Gastrocnemius medialis (tissue), 4 donors: ENCODE data around the gene TMPRSS11B. TPM values are rescaled to one million over a fixed set of nuclear protein-coding genes. Genes with fewer than 3 reads are reported as not detected.

Experiments used
- total RNA-seq, 4 donors: library from RNA; depleted of rRNA; stranded (reverse); fragments of >200 nt; gene quantifications; one replicate each; pipeline versions ENCODE4 v1.1.0 to v1.2.3, GENCODE V29; 2016

Gene TMPRSS11B
- total RNA-seq, 4 donors from 2014 or later, result not detected

Other genes with a start within 250 kb of the TMPRSS11B start
- not detected for gene TMPRSS11F, start 115.8 kb downstream of the TMPRSS11B start, total RNA-seq
- gene YTHDC1, start 104.4 kb upstream of the TMPRSS11B start, total RNA-seq, result 10 to 100 TPM; 28.0 to 73.1 (median 34.9) TPM
- not detected for gene TMPRSS11E, start 201.8 kb upstream of the TMPRSS11B start, total RNA-seq